HepG2 (cell line): ENCODE data around the gene NOL4L.

Experiments
- BHLHE40 ChIP-seq: IDR thresholded peaks from 2 replicates; pipeline ENCODE4 v1.6.1; 2011; ENCODE audit warnings: low read length, improper control_type of control experiment
- GATAD1 ChIP-seq: IDR thresholded peaks from 2 replicates; pipeline ENCODE4 v1.6.1; 2016; ENCODE audit warnings: missing genetic modification reagents, missing compliant biosample characterization
- POLR2A ChIP-seq, 2 experiments: IDR thresholded peaks; 2 replicates each; pipeline ENCODE4 v1.6.1; 2011; ENCODE audit warnings: low read depth in 2 of 2, low read length in 2 of 2, mild to moderate bottlenecking in 1 of 2, moderate library complexity in 1 of 2; ENCODE audit not compliant: insufficient read depth in 1 of 2
- RNF2 ChIP-seq: fragments of 450-650 bp; conservative IDR thresholded peaks from 2 replicates; pipeline ENCODE4 v1.6.1; 2016; ENCODE audit warnings: low read depth
- RXRA ChIP-seq: sonication (generic); formaldehyde crosslinking; IDR thresholded peaks from 2 replicates; pipeline ENCODE4 v1.5.1; 2020; ENCODE audit warnings: missing genetic modification reagents
- SMAD3 ChIP-seq: sonication (generic); formaldehyde crosslinking; IDR thresholded peaks from 2 replicates; pipeline ENCODE4 v1.4.0; 2020; ENCODE audit warnings: missing genetic modification reagents
- TCF7L2 ChIP-seq: IDR thresholded peaks from 2 replicates; pipeline ENCODE4 v1.6.1; 2011; ENCODE audit warnings: mild to moderate bottlenecking, low read depth, low read length, moderate library complexity
- ZFP36 ChIP-seq: fragments of 150-350 bp; IDR thresholded peaks from 2 replicates; pipeline ENCODE4 v1.6.1; 2018; ENCODE audit warnings: borderline replicate concordance, low read length, low read depth; ENCODE audit not compliant: partially characterized antibody
- ZSCAN29 ChIP-seq: sonication (generic); formaldehyde crosslinking; conservative IDR thresholded peaks from 2 replicates; pipeline ENCODE4 v1.4.0; 2020; ENCODE audit warnings: mild to moderate bottlenecking, missing genetic modification reagents
- TF ChIP-seq, protein P1 (sequence below): sonication (generic); formaldehyde crosslinking; IDR thresholded peaks from 2 replicates; pipeline ENCODE4 v1.5.0; 2020; ENCODE audit warnings: mild to moderate bottlenecking, missing genetic modification reagents, moderate library complexity
- TF ChIP-seq, protein P2 (sequence below): sonication (generic); formaldehyde crosslinking; IDR thresholded peaks from 2 replicates; pipeline ENCODE4 v1.5.0; 2020; ENCODE audit warnings: mild to moderate bottlenecking, missing genetic modification reagents

DNA sequence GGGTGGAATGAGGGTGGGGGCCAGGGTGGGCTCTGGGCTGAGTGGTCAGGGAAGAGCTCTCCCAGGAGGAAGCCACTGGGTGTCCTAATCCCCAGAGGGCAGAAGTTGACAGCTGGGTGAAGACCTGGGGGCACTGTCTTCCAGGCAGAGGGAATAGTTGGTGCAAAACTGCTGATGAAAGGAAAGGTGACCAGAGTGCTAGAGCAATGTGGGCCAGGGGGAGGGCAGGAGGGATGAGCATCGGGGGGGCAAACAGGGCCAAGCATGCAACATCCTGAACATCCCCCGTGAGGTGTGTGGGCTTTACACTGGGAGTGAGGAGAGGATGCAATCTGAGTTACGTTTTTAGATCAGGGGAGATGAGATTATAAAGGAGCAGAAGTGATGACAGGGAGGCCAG lies 97.8 kb downstream of the NOL4L start:
- no peak for TF ChIP-seq ZFP36
- TF ChIP-seq TCF7L2: no peak
- TF ChIP-seq BHLHE40: no peak
- TF ChIP-seq SMAD3 (CRISPR knock-in tag): no peak
- no peak for TF ChIP-seq RXRA (CRISPR knock-in tag)
- TF ChIP-seq RNF2: no peak
- TF ChIP-seq, protein P1, sequence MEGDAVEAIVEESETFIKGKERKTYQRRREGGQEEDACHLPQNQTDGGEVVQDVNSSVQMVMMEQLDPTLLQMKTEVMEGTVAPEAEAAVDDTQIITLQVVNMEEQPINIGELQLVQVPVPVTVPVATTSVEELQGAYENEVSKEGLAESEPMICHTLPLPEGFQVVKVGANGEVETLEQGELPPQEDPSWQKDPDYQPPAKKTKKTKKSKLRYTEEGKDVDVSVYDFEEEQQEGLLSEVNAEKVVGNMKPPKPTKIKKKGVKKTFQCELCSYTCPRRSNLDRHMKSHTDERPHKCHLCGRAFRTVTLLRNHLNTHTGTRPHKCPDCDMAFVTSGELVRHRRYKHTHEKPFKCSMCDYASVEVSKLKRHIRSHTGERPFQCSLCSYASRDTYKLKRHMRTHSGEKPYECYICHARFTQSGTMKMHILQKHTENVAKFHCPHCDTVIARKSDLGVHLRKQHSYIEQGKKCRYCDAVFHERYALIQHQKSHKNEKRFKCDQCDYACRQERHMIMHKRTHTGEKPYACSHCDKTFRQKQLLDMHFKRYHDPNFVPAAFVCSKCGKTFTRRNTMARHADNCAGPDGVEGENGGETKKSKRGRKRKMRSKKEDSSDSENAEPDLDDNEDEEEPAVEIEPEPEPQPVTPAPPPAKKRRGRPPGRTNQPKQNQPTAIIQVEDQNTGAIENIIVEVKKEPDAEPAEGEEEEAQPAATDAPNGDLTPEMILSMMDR: no peak
- no peak for TF ChIP-seq GATAD1 (CRISPR knock-in tag)
- TF ChIP-seq POLR2A (IDR thresholded peaks at IDR 0.05; ENCODE audit: insufficient read depth in 1 of 2, low read depth in 2 of 2, low read length in 2 of 2): no peak
- TF ChIP-seq ZSCAN29: no peak
- TF ChIP-seq, protein P2, sequence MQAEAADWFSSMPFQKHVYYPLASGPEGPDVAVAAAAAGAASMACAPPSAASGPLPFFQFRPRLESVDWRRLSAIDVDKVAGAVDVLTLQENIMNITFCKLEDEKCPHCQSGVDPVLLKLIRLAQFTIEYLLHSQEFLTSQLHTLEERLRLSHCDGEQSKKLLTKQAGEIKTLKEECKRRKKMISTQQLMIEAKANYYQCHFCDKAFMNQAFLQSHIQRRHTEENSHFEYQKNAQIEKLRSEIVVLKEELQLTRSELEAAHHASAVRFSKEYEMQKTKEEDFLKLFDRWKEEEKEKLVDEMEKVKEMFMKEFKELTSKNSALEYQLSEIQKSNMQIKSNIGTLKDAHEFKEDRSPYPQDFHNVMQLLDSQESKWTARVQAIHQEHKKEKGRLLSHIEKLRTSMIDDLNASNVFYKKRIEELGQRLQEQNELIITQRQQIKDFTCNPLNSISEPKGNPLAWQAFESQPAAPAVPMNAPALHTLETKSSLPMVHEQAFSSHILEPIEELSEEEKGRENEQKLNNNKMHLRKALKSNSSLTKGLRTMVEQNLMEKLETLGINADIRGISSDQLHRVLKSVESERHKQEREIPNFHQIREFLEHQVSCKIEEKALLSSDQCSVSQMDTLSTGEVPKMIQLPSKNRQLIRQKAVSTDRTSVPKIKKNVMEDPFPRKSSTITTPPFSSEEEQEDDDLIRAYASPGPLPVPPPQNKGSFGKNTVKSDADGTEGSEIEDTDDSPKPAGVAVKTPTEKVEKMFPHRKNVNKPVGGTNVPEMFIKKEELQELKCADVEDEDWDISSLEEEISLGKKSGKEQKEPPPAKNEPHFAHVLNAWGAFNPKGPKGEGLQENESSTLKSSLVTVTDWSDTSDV (CRISPR knock-in tag): no peak
